GM12864 (cell line): ENCODE measurements around the gene AKR1B15.

ENCODE experiments used
- DNase-seq: peaks from one replicate; pipeline ENCODE4 v3.0.0-alpha.2; 2011; ENCODE audit warnings: low read depth
- H3K4me3 ChIP-seq: 2 replicates; pipeline ENCODE4 v1.5.1; 2011; ENCODE audit warnings: mild to moderate bottlenecking, low read depth, low read length, control low read depth
- CTCF ChIP-seq: IDR thresholded peaks from 2 replicates; pipeline ENCODE4 v1.5.1; 2011; ENCODE audit warnings: low read depth, mild to moderate bottlenecking, moderate library complexity, low read length, control low read depth, inconsistent platforms; ENCODE audit errors: missing control alignments

The AKR1B15 gene

GRCh38 chr7:134599371-134599770, 50.5 kb downstream of the AKR1B15 start:
- no peak for DNase-seq
- H3K4me3 ChIP-seq: no peak overlapping the region
- TF ChIP-seq CTCF: no peak

DNA sequence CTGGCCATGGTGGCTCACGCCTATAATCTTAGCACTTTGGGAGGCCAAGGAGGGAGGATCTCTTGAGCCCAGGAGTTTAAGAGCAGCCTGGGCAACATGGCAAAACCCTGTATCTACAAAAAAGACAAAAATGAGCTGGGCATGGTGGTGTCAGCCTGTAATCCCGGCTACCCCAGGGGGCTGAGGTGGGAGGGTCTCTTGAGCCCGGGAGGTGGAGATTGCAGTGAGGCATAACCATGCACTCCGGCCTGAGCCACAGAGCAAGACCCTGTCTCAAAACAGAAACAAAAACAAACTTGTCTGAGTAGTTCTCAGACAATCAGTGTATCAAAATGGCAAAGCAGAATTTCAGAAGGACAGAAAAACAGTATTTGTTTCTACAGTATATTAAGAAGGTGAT, 52.5 kb downstream of the AKR1B15 start:
- H3K4me3 ChIP-seq: no peak overlapping the region
- no peak for DNase-seq
- no peak for TF ChIP-seq CTCF

DNA sequence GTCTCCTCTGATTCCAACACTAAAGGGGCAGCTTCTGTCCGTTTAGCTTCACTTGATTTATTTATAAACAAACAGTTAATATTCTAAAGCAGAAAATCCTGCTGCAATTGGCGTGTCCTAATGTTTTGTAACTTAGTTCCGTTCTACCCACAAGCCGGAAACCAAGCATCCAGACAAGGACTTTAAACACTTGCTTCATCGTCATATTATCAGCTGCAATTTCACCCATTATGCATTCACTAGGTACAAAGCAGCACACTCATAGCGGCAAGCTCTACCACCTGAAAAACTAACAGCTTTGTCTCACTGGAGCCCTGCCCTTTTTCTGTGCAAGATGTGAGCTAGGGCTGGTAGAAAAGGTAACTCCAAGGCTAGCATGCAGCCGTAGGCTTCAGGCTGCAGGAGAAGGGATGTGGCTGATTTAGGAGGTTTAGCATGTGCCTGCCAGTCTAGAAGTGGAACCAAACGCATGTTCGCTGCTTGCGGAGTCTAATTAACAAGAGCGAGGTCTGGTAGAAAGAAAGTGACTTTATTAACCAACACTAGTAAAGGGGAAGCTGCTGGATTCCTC, 54.1 kb downstream of the AKR1B15 start:
- no peak for TF ChIP-seq CTCF
- no peak for DNase-seq
- no peak overlapping the region for H3K4me3 ChIP-seq

DNA sequence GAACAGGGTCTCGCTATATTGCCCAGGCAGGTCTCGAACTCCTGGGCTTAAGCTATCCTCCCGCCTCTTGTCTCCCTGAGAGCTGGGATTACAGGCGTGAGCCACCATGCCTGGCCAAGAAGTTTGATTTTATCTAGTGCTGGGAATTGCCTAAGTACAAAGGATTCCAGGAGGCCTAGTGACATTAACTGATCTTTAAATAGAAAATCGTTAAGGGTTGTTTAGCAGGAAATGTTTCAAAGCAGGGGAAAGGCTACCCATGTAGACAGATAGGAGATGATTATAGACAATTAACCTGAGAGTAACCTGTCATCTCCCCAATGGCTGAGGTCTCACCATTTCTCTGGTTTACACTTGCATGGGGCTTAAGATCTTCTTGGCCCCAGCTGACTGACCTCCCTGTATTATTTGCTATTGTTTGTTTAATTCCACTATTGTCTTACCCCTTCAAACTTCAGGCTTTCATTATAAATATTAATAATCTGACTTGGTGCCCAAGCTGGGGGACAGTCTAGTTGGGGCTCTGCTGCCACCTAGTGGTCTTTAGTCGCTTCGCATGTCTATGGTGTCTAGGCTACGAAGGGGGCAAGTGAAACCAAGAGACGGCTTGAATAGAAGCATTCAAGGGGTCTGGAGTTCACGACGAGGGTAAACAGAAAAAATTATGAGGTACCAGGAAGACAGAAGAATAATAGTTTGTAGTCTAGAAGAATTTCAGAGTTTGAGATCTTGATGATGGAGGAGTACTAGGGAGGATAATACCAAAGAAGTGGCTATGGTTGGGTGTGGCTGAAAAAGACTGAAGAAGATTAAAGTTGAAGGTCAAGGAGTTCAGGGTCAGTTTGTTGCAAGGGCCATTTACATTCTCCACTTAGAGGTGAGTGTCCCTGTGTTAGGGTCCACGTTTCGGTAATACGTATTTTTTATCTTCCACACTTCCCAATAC, 57.3 kb downstream of the AKR1B15 start:
- H3K4me3 ChIP-seq: no peak overlapping the region
- peak; percentile 80 for TF ChIP-seq CTCF
- peak; percentile 27 for DNase-seq

GRCh38 chr7:134611611-134612151, 62.8 kb downstream of the AKR1B15 start:
- no peak for DNase-seq
- no peak overlapping the region for H3K4me3 ChIP-seq
- no peak for TF ChIP-seq CTCF

- no peak for DNase-seq
- no peak overlapping the region for H3K4me3 ChIP-seq
- no peak for TF ChIP-seq CTCF
Measured at GRCh38 chr7:134612197-134612596, 63.3 kb downstream of the AKR1B15 start.
